IMR-90 (cell line): ENCODE measurements around the gene KLF7. TPM values are rescaled to one million over a fixed set of nuclear protein-coding genes. Genes with fewer than 3 reads are reported as not detected.

Experiments
- ATAC-seq: fragments of 200-7000 bp; cut with Tn5 transposase; 2 replicates; pipeline ENCODE4 v1.9.1; 2020; ENCODE audit warnings: low read depth, mild to moderate bottlenecking, moderate library complexity
- BruUV-seq: library from RNA; stranded (reverse); fragments of 400-500 nt; replicated peaks from 2 replicates; lab custom pipeline; 2021; lab: Mats Ljungman, UMichigan
- CTCF ChIA-PET: fragments of 300-600 bp; formaldehyde crosslinking; extraction: SDS; loops from one replicate; lab custom pipeline; 2021; ENCODE audit warnings: antibody characterized with exemption; lab: Yijun Ruan, JAX
- POLR2A ChIA-PET: fragments of 300-600 bp; sonication (Branson Sonifier 250); formaldehyde crosslinking; loops from one replicate; lab custom pipeline; 2022; ENCODE audit warnings: antibody characterized with exemption; ENCODE audit not compliant: unreplicated experiment; lab: Charles Lee
- DNase-seq: peaks from one replicate; pipeline ENCODE4 v3.0.0; 2013
- H2AFZ ChIP-seq: replicated peaks from 2 replicates; pipeline ENCODE3; 2013; ENCODE audit warnings: low read length, mild to moderate bottlenecking; ENCODE audit not compliant: poor library complexity
- H2AK5ac ChIP-seq: 2 replicates; pipeline ENCODE4 v1.6.1; 2013; ENCODE audit warnings: low read depth, low read length, inconsistent platforms
- H2AK9ac ChIP-seq: replicated peaks from 2 replicates; pipeline ENCODE3; 2013; ENCODE audit warnings: mild to moderate bottlenecking, low read depth, low read length, moderate library complexity; ENCODE audit not compliant: poor library complexity
- H2BK120ac ChIP-seq: 2 replicates; pipeline ENCODE4 v1.6.1; 2013; ENCODE audit warnings: low read depth, low read length, inconsistent platforms
- H2BK15ac ChIP-seq: 3 replicates; pipeline ENCODE4 v1.6.1; 2013; ENCODE audit warnings: low read depth, low read length, inconsistent platforms
- H2BK20ac ChIP-seq: 2 replicates; pipeline ENCODE4 v1.6.1; 2013; ENCODE audit warnings: low read depth, mild to moderate bottlenecking, inconsistent platforms, low read length, moderate library complexity
- H2BK5ac ChIP-seq: 2 replicates; pipeline ENCODE4 v1.6.1; 2013; ENCODE audit warnings: mild to moderate bottlenecking, low read depth, low read length, inconsistent platforms; ENCODE audit not compliant: poor library complexity, severe bottlenecking
- H3K14ac ChIP-seq: replicated peaks from 2 replicates; pipeline ENCODE4 v1.6.1; 2013; ENCODE audit warnings: low read depth, low read length, inconsistent platforms
- H3K18ac ChIP-seq: 2 replicates; pipeline ENCODE4 v1.6.1; 2013; ENCODE audit warnings: low read depth, low read length, control low read depth
- H3K23ac ChIP-seq: 2 replicates; pipeline ENCODE4 v1.6.1; 2013; ENCODE audit warnings: low read depth, low read length, inconsistent platforms
- H3K27ac ChIP-seq: 2 replicates; pipeline ENCODE4 v1.5.1; 2013; ENCODE audit warnings: mild to moderate bottlenecking, control low read depth, low read length; ENCODE audit not compliant: insufficient read depth
- H3K27me3 ChIP-seq: 2 replicates; pipeline ENCODE4 v1.6.1; 2013; ENCODE audit warnings: low read length; ENCODE audit not compliant: control insufficient read depth, insufficient read depth
- H3K36me3 ChIP-seq: 2 replicates; pipeline ENCODE4 v1.6.1; 2013; ENCODE audit warnings: low read length, mixed read lengths; ENCODE audit not compliant: control insufficient read depth, insufficient read depth
- H3K4ac ChIP-seq: 2 replicates; pipeline ENCODE4 v1.6.1; 2013; ENCODE audit warnings: low read depth, low read length, inconsistent platforms
- H3K4me1 ChIP-seq: 2 replicates; pipeline ENCODE4 v1.6.1; 2013; ENCODE audit warnings: low read length, mixed read lengths; ENCODE audit not compliant: control insufficient read depth, insufficient read depth
- H3K4me2 ChIP-seq: 2 replicates; pipeline ENCODE4 v1.6.1; 2013; ENCODE audit warnings: low read depth, mild to moderate bottlenecking, control low read depth, low read length, moderate library complexity
- H3K4me3 ChIP-seq: 2 replicates; pipeline ENCODE4 v1.5.1; 2013; ENCODE audit warnings: low read depth, mild to moderate bottlenecking, control low read depth, low read length, moderate library complexity; ENCODE audit not compliant: insufficient read depth
- H3K56ac ChIP-seq: 2 replicates; pipeline ENCODE4 v1.6.1; 2013; ENCODE audit warnings: low read length, inconsistent platforms; ENCODE audit not compliant: insufficient read depth; ENCODE audit errors: extremely low read depth
- H3K79me1 ChIP-seq, 2 experiments: 2 replicates each; pipeline ENCODE4 v1.6.1; 2013; ENCODE audit warnings: low read length in 2 of 2, inconsistent platforms in 1 of 2, low read depth in 1 of 2
- H3K9ac ChIP-seq: 2 replicates; pipeline ENCODE4 v1.6.1; 2013; ENCODE audit warnings: low read depth, low read length, control low read depth
- H3K9me1 ChIP-seq: 2 replicates; pipeline ENCODE4 v1.6.1; 2013; ENCODE audit warnings: low read length, inconsistent platforms; ENCODE audit not compliant: insufficient read depth
- H3K9me3 ChIP-seq: 2 replicates; pipeline ENCODE4 v1.6.1; 2013; ENCODE audit warnings: low read length; ENCODE audit not compliant: control insufficient read depth, insufficient read depth
- H4K20me1 ChIP-seq: 2 replicates; pipeline ENCODE4 v1.6.1; 2013; ENCODE audit warnings: low read length, inconsistent platforms; ENCODE audit not compliant: insufficient read depth
- H4K5ac ChIP-seq: 2 replicates; pipeline ENCODE4 v1.6.1; 2013; ENCODE audit warnings: mild to moderate bottlenecking, low read depth, low read length, control low read depth
- H4K8ac ChIP-seq, 2 experiments: 2 replicates each; pipeline ENCODE4 v1.6.1; 2013; ENCODE audit warnings: low read depth in 2 of 2, low read length in 2 of 2, control low read depth in 1 of 2, inconsistent platforms in 1 of 2
- H4K91ac ChIP-seq: 2 replicates; pipeline ENCODE4 v1.6.1; 2013; ENCODE audit warnings: low read depth, low read length, inconsistent platforms; ENCODE audit not compliant: insufficient read depth
- CEBPB ChIP-seq: IDR thresholded peaks from 2 replicates; pipeline ENCODE4 v1.6.1; 2012; ENCODE audit warnings: low read depth, low read length, improper control_type of control experiment
- CHD1 ChIP-seq: IDR thresholded peaks from 2 replicates; pipeline ENCODE4 v1.6.1; 2012; ENCODE audit warnings: low read depth, low read length, improper control_type of control experiment
- FOS ChIP-seq: fragments of 150-350 bp; IDR thresholded peaks from 2 replicates; pipeline ENCODE4 v1.6.1; 2016; ENCODE audit warnings: low read depth, low read length
- MAFK ChIP-seq: IDR thresholded peaks from 2 replicates; pipeline ENCODE4 v1.6.1; 2012; ENCODE audit warnings: low read depth, low read length, improper control_type of control experiment
- MAZ ChIP-seq: IDR thresholded peaks from 2 replicates; pipeline ENCODE4 v1.6.1; 2012; ENCODE audit warnings: low read depth, mild to moderate bottlenecking, low read length, improper control_type of control experiment, moderate library complexity, borderline replicate concordance
- MXI1 ChIP-seq: IDR thresholded peaks from 2 replicates; pipeline ENCODE4 v1.6.1; 2012; ENCODE audit warnings: low read depth, mild to moderate bottlenecking, low read length, moderate library complexity, borderline replicate concordance
- NFE2L2 ChIP-seq: fragments of 150-350 bp; IDR thresholded peaks from 2 replicates; pipeline ENCODE4 v1.6.1; 2016; ENCODE audit warnings: low read depth, mild to moderate bottlenecking, low read length
- RAD21 ChIP-seq: IDR thresholded peaks from 2 replicates; pipeline ENCODE4 v1.6.1; 2012; ENCODE audit warnings: low read length, improper control_type of control experiment
- RFX5 ChIP-seq: IDR thresholded peaks from 2 replicates; pipeline ENCODE4 v1.8.0; 2012; ENCODE audit warnings: low read depth, mild to moderate bottlenecking, low read length, moderate library complexity
- SMC3 ChIP-seq: fragments of 150-350 bp; IDR thresholded peaks from 2 replicates; pipeline ENCODE4 v1.6.1; 2016; ENCODE audit warnings: low read depth, mild to moderate bottlenecking, antibody characterized with exemption, low read length, moderate library complexity
- WGBS, 2 experiments: methylation state at CpG; one replicate each; pipeline versions ENCODE4 v1.1.5 to v1.1.7; 2013; ENCODE audit warnings: missing lambda C conversion rate in 2 of 2; ENCODE audit not compliant: insufficient read length in 1 of 2; ENCODE audit errors: extremely low coverage in 2 of 2; 5-methylcytosine and 5-hydroxymethylcytosine counted together
- dilution Hi-C: fragments of 300-500 bp; cut with HindIII; formaldehyde crosslinking; loops from one replicate; pipeline ENCODE4 v1.14.3; 2018; ENCODE audit warnings: low sequenced_read_pairs; ENCODE audit not compliant: unreplicated experiment
- in situ Hi-C: fragments of 300-500 bp; cut with MboI; formaldehyde crosslinking; loops from 3 replicates; pipeline ENCODE4 v1.14.3; 2019; ENCODE audit warnings: low sequenced_read_pairs, inconsistent platforms, mixed read lengths
- intact Hi-C: fragments of 100-400 bp; cut with micrococcal nuclease; formaldehyde crosslinking; loops from 2 replicates; pipeline ENCODE4 v1.10.0; 2022
- polyA plus RNA-seq, 3 experiments: library from polyadenylated mRNA; depleted of rRNA; stranded (reverse); fragments of >200 nt; gene quantifications; 2 replicates each; pipeline ENCODE4 v1.2.3, GENCODE V29; 2012; ENCODE audit warnings: low replicate concordance in 1 of 3
- total RNA-seq: library from RNA; depleted of rRNA; stranded (reverse); fragments of >200 nt; gene quantifications from 2 replicates; pipeline ENCODE4 v1.2.3, GENCODE V29; 2012
- TF ChIP-seq, protein P1 (sequence below): fragments of 150-350 bp; IDR thresholded peaks from 2 replicates; pipeline ENCODE4 v1.6.1; 2017; ENCODE audit warnings: mild to moderate bottlenecking, antibody characterized with exemption, low read length, low read depth

Gene KLF7
- total and polyA plus RNA-seq, 2 of the 4 experiments (the other 2 are of a cell fraction): 23.1 to 28.5 TPM

DNA sequence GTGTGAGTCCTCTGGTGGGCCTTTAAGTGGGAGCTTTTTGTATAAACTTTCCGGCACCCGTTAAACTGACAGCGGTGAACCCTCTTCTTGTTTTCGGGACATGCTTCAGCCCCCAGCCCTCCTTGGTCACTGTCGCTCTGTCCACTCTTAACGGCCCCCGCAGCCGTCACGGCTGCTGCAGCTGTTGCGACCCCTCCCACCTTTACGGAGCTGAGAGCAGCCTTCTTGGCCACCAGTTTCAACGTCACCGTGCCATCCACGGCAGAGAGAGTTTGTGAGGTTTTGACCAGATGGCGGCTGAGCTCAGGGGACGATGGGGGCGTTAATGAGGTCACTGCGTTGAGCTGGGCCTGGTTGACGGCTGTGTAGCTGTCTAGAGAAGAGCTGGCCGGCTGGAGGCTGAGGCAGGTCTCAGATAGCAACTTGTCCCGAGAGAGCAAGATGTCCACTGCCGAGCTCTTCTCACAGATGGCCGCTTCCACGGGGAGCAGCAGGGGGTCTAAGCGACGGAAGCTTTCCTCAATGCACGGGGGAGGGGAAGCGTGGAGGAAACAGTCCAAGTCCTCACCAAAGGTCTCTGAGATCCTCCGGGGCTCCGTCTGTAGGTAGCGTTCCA lies 41.9 kb downstream of the KLF7 start:
- Histone ChIP-seq H3K9me3 (no peaks in the 10 kb centered on the region), H4K91ac (no peak overlapping the region), H3K9me1 (peaks cover 36% of the 10 kb centered on the region), H2AFZ (no peak overlapping the region), H2AK9ac (no peak overlapping the region), H2BK120ac (no peak overlapping the region), H3K79me1 (peaks cover 21 to 70% of the 10 kb centered on the region in 2 experiments), H3K27me3 (no peaks in the 10 kb centered on the region), H2BK5ac (no peak overlapping the region), H3K14ac (no peak overlapping the region), H2BK15ac (no peak overlapping the region), H4K8ac (no peak overlapping the region), H4K20me1 (peaks cover 91% of the 10 kb centered on the region), H3K18ac (no peak overlapping the region), H3K4me3 (no peak overlapping the region), H2BK20ac (no peak overlapping the region), H3K9ac (no peak overlapping the region), H3K23ac (no peak overlapping the region), H3K4me2 (no peak overlapping the region), H3K27ac (no peak overlapping the region), H3K4ac (no peak overlapping the region), H2AK5ac (no peak overlapping the region), H3K56ac (no peak overlapping the region), H4K5ac (no peak overlapping the region), H3K36me3 (peaks cover 21% of the 10 kb centered on the region), H3K4me1 (peaks cover 24% of the 10 kb centered on the region)
- intact Hi-C loops: loop anchor here (2.0 to 5.0 kb wide), 2 partner anchors 37 to 348 kb away; no protein-coding TSS in a partner anchor
- ChIA-PET POLR2A (no interaction called here), CTCF (no interaction called here)
- BruUV-seq: no TSS peak
- DNase-seq: no peak
- no peak for ATAC-seq
- dilution Hi-C loops: no loop called here
- 97% methylated on average over 18 of the region's 31 CpGs; no CpG with 5 or more reads in 1 of the 2 experiments for WGBS, 2 experiments
- in situ Hi-C loops: no loop called here
- TF ChIP-seq SMC3: no peak
- no peak for TF ChIP-seq RFX5
- no peak for TF ChIP-seq CEBPB
- TF ChIP-seq FOS: no peak
- TF ChIP-seq, protein P1, sequence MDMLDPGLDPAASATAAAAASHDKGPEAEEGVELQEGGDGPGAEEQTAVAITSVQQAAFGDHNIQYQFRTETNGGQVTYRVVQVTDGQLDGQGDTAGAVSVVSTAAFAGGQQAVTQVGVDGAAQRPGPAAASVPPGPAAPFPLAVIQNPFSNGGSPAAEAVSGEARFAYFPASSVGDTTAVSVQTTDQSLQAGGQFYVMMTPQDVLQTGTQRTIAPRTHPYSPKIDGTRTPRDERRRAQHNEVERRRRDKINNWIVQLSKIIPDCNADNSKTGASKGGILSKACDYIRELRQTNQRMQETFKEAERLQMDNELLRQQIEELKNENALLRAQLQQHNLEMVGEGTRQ: no peak
- TF ChIP-seq RAD21: no peak
- no peak for TF ChIP-seq MAFK
- TF ChIP-seq MAZ: no peak
- TF ChIP-seq CHD1: no peak
- TF ChIP-seq MXI1: no peak
- TF ChIP-seq NFE2L2: no peak
